Adrenal gland (tissue), 12 donors: Measurements from ENCODE around the gene USP2. TPM values are rescaled to one million over a fixed set of nuclear protein-coding genes. Genes with fewer than 3 reads are reported as not detected.

Source experiments
- DNase-seq, 7 donors: peaks; one replicate each; pipeline ENCODE4 v3.0.0-alpha.2; 2019 to 2020
- H3K27ac ChIP-seq, 5 donors: fragments of 200-600 bp; sonication (generic) in 4 of 5; 1 replicate in 3 of 5; 2 replicates in 2 of 5; pipeline versions ENCODE4 v1.5.1 to v1.8.0; 2016 to 2020; ENCODE audit warnings: mild to moderate bottlenecking in 1 of 5
- H3K27me3 ChIP-seq: fragments of 200-600 bp; 2 replicates; pipeline ENCODE4 v1.8.0; 2021
- H3K36me3 ChIP-seq, 2 donors: fragments of 200-600 bp; replicated peaks in 1 of 2; 1 replicate in 1 of 2; 2 replicates in 1 of 2; pipeline versions ENCODE4 v1.5.1 to v1.8.0; 2018 to 2022
- H3K4me1 ChIP-seq, 2 donors: fragments of 200-600 bp; replicated peaks in 1 of 2; 1 replicate in 1 of 2; 2 replicates in 1 of 2; pipeline versions ENCODE4 v1.5.1 to v1.8.0; 2018 to 2021
- H3K4me3 ChIP-seq, 4 donors: fragments of 200-600 bp; sonication (generic) in 3 of 4; one replicate each; pipeline ENCODE4 v1.5.1; 2016 to 2018
- H3K9me3 ChIP-seq, 3 donors: fragments of 200-600 bp; sonication (generic) in 1 of 3; replicated peaks in 1 of 3; 1 replicate in 2 of 3; 2 replicates in 1 of 3; pipeline versions ENCODE4 v1.5.1 to v1.8.0; 2016 to 2021
- CTCF ChIP-seq, 6 experiments: fragments of 450-650 bp in 4 of 6; fragments of 200-600 bp in 2 of 6; sonication (generic) in 1 of 6; IDR thresholded peaks; 1 replicate in 5 of 6; 2 replicates in 1 of 6; pipeline versions ENCODE4 v1.5.1 to v1.8.0; 2016 to 2021; ENCODE audit warnings: antibody characterized with exemption in 6 of 6, mild to moderate bottlenecking in 2 of 6, moderate library complexity in 1 of 6
- POLR2A ChIP-seq, 2 donors: fragments of 450-650 bp; IDR thresholded peaks; one replicate each; pipeline ENCODE4 v1.6.1; 2017; ENCODE audit warnings: antibody characterized with exemption in 2 of 2, mild to moderate bottlenecking in 2 of 2, moderate library complexity in 1 of 2
- WGBS, 4 donors: extraction: QIAGEN DNeasy Blood & Tissue Kit in 2 of 4; methylation state at CpG; one replicate each; pipeline versions ENCODE4 v1.1.5 to v1.1.7; 2013 to 2017; 5-methylcytosine and 5-hydroxymethylcytosine counted together
- intact Hi-C, 2 donors: fragments of 100-400 bp; cut with DNase I; formaldehyde crosslinking; loops; one replicate each; pipeline versions ENCODE4 v1.14.1 to v1.15.0; 2022 to 2023
- polyA plus RNA-seq, 3 donors: library from polyadenylated mRNA; stranded (reverse); fragments of 200-250 nt in 2 of 3; fragments of 350-450 nt in 1 of 3; fragmentation: Illumina TruSeq in 1 of 3; extraction: RNeasy Lipid Tissue Mini Kit (QIAGEN cat#74804) in 1 of 3; gene quantifications; one replicate each; pipeline ENCODE4 v1.2.3, GENCODE V29; 2013 to 2014
- total RNA-seq, 9 donors: library from RNA; depleted of rRNA in 4 of 9; stranded (reverse); fragments of >200 nt in 4 of 9; fragments of 120-200 nt in 1 of 9; fragmentation: NEBNext Ultra II Directional in 1 of 9; extraction: Animal tissue kit (Norgen Biotek cat#: 25700) in 1 of 9; gene quantifications; one replicate each; pipeline versions ENCODE4 v1.1.0 to v1.2.4, GENCODE V29; 2013 to 2023
- donor health status: healthy with polysubstance abuse.
- donor health status: Bipolar disorder and iron deficiency.
- donor health status: DM: yes; HTN: yes; CAD: no.
- donor health status: DM: no; HTN: no; CAD: no.
- donor health status: DM: no; HTN: no; CAD: no.
- donor health status: DM: yes; HTN: yes; CAD: no.

USP2 gene
- total and polyA plus RNA-seq, 12 donors: 1.8 to 28.7 (median 9.3) TPM

GRCh38 chr11:119404872-119405271, 23.4 kb upstream of the USP2 start:
- intact Hi-C loops: no loop called here

GRCh38 chr11:119403021-119403420, 21.5 kb upstream of the USP2 start:
- Histone ChIP-seq H3K36me3 (no peaks in the 10 kb centered on the region), H3K27me3 (no peaks in the 10 kb centered on the region), H3K4me3 (no peak overlapping the region), H3K27ac (no peak overlapping the region), H3K9me3 (no peaks in the 10 kb centered on the region), H3K4me1 (no peaks in the 10 kb centered on the region)
- intact Hi-C loops: no loop called here
- DNase-seq: no peak
- no peak for TF ChIP-seq CTCF (IDR thresholded peaks at IDR 0.05)
- no peak for TF ChIP-seq POLR2A (IDR thresholded peaks at IDR 0.05)
- 70 to 81% (median 73%) methylated on average over 5 of the region's 5 CpGs for WGBS, 4 donors

More at GRCh38 chr11:119404872-119405271, 23.4 kb upstream of the USP2 start:
- WGBS, 4 donors: 69 to 80% (median 73%) methylated on average over 2 of the region's 2 CpGs
- Histone ChIP-seq H3K9me3 (no peaks in the 10 kb centered on the region), H3K4me1 (no peaks in the 10 kb centered on the region), H3K27me3 (no peaks in the 10 kb centered on the region), H3K4me3 (no peak overlapping the region), H3K36me3 (no peaks in the 10 kb centered on the region), H3K27ac (no peak overlapping the region)
- DNase-seq: no peak
- TF ChIP-seq POLR2A (IDR thresholded peaks at IDR 0.05) (no peak), CTCF (IDR thresholded peaks at IDR 0.05) (no peak)

- TF ChIP-seq POLR2A (IDR thresholded peaks at IDR 0.05) (no peak), CTCF (IDR thresholded peaks at IDR 0.05) (no peak)
- 77 to 88% (median 86%) methylated on average over 5 to 8 of the region's 8 CpGs for WGBS, 4 donors
- Histone ChIP-seq H3K4me3 (no peak overlapping the region), H3K9me3 (no peaks in the 10 kb centered on the region), H3K36me3 (no peaks in the 10 kb centered on the region), H3K4me1 (no peaks in the 10 kb centered on the region), H3K27me3 (no peaks in the 10 kb centered on the region), H3K27ac (no peak overlapping the region)
- intact Hi-C loops: no loop called here
- DNase-seq: no peak
These were observed 21.0 kb upstream of the USP2 start for GRCh38 chr11:119402470-119402869.

- intact Hi-C loops: no loop called here
- Histone ChIP-seq H3K9me3 (no peaks in the 10 kb centered on the region), H3K4me3 (no peak overlapping the region), H3K36me3 (no peaks in the 10 kb centered on the region), H3K27ac (no peak overlapping the region), H3K27me3 (no peaks in the 10 kb centered on the region), H3K4me1 (no peaks in the 10 kb centered on the region)
- TF ChIP-seq CTCF (IDR thresholded peaks at IDR 0.05) (no peak), POLR2A (IDR thresholded peaks at IDR 0.05) (no peak)
- DNase-seq: no peak
These were observed 19.4 kb upstream of the USP2 start for GRCh38 chr11:119400860-119401259.
